Esophagus squamous epithelium (tissue), 5 donors: ENCODE results near the gene CILP2. TPM values are rescaled to one million over a fixed set of nuclear protein-coding genes. Genes with fewer than 3 reads are reported as not detected.

ENCODE experiments used
- DNase-seq: peaks from one replicate; lab custom pipeline; 2025; lab: John Stamatoyannopoulos, UW
- H3K27ac ChIP-seq, 4 donors: fragments of 200-600 bp; sonication (generic); one replicate each; pipeline ENCODE4 v1.5.1; 2016 to 2019; ENCODE audit warnings: mild to moderate bottlenecking in 1 of 4
- H3K27me3 ChIP-seq, 4 donors: fragments of 200-600 bp; sonication (generic); 1 replicate in 3 of 4; 2 replicates in 1 of 4; pipeline versions ENCODE4 v1.5.1 to v1.6.0; 2017 to 2021; ENCODE audit warnings: antibody characterized with exemption in 1 of 4
- H3K36me3 ChIP-seq, 3 donors: fragments of 200-600 bp; sonication (generic); one replicate each; pipeline ENCODE4 v1.5.1; 2016 to 2019
- H3K4me1 ChIP-seq, 3 donors: fragments of 200-600 bp; sonication (generic); one replicate each; pipeline ENCODE4 v1.5.1; 2017 to 2019
- H3K4me3 ChIP-seq, 4 donors: fragments of 200-600 bp; sonication (generic); 1 replicate in 3 of 4; 2 replicates in 1 of 4; pipeline ENCODE4 v1.5.1; 2016 to 2019; ENCODE audit warnings: mild to moderate bottlenecking in 2 of 4, moderate library complexity in 1 of 4
- H3K9me3 ChIP-seq, 3 donors: fragments of 200-600 bp; sonication (generic); one replicate each; pipeline ENCODE4 v1.5.1; 2016 to 2019
- POLR2A ChIP-seq, 4 donors: fragments of 450-650 bp; IDR thresholded peaks; one replicate each; pipeline ENCODE4 v1.6.1; 2017; ENCODE audit warnings: antibody characterized with exemption in 4 of 4, mild to moderate bottlenecking in 4 of 4, moderate library complexity in 3 of 4
- WGBS, 2 donors: methylation state at CpG; one replicate each; pipeline ENCODE4 v1.1.5; 2018; 5-methylcytosine and 5-hydroxymethylcytosine counted together
- intact Hi-C: fragments of 100-400 bp; cut with DNase I; formaldehyde crosslinking; loops from one replicate; pipeline ENCODE4 v1.15.0; 2022
- total RNA-seq, 4 donors: library from RNA; depleted of rRNA; stranded (reverse); fragments of >200 nt; gene quantifications; one replicate each; pipeline ENCODE4 v1.1.0, GENCODE V29; 2016
- TF ChIP-seq, protein P1 (sequence below), 6 experiments: fragments of 450-650 bp in 4 of 6; fragments of 200-600 bp in 2 of 6; sonication (generic) in 2 of 6; IDR thresholded peaks; one replicate each; pipeline ENCODE4 v1.5.1; 2016 to 2019; ENCODE audit warnings: antibody characterized with exemption in 6 of 6, mild to moderate bottlenecking in 4 of 6, moderate library complexity in 4 of 6
- donor health status: DM: yes; HTN: yes; CAD: no.

CILP2 gene
- total RNA-seq, 4 donors from 2014 or later = under 0.01 TPM; not detected in 3

DNA sequence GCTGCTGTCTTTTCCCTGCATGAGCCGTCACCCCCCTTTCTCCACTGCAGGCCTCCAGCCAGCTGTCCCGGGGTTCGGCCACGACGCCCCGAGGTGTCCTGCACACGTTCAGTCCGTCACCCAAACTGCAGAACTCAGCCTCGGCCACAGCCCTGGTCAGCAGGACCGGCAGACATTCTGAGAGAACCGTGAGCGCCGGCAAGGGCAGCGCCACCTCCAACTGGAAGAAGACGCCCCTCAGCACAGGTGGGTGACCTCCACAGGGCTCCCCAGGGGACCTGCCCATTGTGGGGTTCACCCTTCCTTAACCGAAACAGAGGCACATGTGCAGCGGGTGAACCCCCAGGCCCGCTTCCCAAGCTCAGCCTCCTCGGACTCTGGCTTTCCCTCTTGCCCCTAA is 35.8 kb upstream of the CILP2 start:
- H3K9me3 ChIP-seq = no peaks in the 10 kb centered on the region
- 100% methylated on average over 2 to 4 of the region's 19 CpGs for WGBS, 2 donors
- intact Hi-C loops = no loop called here
- no peaks in the 10 kb centered on the region for H3K27me3 ChIP-seq
- peaks cover 0 to 8% (median 0%) of the 10 kb centered on the region in 3 donors for H3K4me1 ChIP-seq
- H3K36me3 ChIP-seq = peaks cover 22 to 100% (median 57%) of the 10 kb centered on the region in 3 donors
- no peak overlapping the region for H3K27ac ChIP-seq
- H3K4me3 ChIP-seq = no peak overlapping the region
- DNase-seq = no peak
- no peak for TF ChIP-seq POLR2A (IDR thresholded peaks at IDR 0.05)
- TF ChIP-seq, protein P1, sequence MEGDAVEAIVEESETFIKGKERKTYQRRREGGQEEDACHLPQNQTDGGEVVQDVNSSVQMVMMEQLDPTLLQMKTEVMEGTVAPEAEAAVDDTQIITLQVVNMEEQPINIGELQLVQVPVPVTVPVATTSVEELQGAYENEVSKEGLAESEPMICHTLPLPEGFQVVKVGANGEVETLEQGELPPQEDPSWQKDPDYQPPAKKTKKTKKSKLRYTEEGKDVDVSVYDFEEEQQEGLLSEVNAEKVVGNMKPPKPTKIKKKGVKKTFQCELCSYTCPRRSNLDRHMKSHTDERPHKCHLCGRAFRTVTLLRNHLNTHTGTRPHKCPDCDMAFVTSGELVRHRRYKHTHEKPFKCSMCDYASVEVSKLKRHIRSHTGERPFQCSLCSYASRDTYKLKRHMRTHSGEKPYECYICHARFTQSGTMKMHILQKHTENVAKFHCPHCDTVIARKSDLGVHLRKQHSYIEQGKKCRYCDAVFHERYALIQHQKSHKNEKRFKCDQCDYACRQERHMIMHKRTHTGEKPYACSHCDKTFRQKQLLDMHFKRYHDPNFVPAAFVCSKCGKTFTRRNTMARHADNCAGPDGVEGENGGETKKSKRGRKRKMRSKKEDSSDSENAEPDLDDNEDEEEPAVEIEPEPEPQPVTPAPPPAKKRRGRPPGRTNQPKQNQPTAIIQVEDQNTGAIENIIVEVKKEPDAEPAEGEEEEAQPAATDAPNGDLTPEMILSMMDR (IDR thresholded peaks at IDR 0.05) = no peak

DNA sequence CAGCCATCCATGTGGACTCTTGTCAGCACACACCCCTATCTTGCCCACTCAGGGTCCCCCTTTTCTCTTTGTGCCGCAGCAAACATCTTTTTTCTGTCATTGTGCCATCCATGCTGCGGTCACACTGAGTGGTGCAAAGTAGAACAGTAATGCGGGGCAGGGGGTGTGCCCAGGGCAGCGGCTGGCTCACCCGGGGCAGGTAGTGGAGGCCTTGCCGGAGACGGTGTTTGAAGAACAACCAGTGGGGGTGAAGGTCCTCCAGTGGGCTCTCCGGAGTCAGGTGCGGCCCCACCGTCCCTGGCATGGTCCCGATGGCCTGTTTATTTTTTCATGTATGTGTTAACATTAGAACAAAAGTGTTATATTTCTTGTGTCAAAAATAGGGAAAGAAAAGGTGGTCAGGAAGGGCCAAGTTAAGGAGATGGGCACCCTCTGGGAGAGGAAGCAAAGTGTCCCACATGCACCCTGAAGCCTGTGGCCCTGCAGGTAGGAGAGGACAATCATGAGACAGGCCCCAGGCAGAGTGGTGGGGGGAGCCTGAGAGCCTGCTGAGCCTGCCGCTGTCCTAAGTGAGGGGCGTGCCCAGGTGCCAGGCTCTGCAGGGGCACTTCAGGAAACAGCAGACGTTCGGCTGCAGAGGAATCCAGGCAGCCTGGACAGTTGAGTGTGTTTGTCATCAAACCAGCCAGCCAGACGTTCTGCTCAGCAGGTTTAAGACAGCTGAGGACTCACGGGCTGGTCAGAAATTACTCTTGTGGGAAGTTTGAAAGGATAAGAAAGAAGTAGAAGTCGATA is 35.1 kb upstream of the CILP2 start:
- Histone ChIP-seq H3K36me3 (peaks cover 22 to 100% (median 57%) of the 10 kb centered on the region in 3 donors), H3K27me3 (no peaks in the 10 kb centered on the region), H3K4me1 (peaks cover 0 to 8% (median 0%) of the 10 kb centered on the region in 3 donors), H3K27ac (no peak overlapping the region), H3K9me3 (no peaks in the 10 kb centered on the region), H3K4me3 (no peak overlapping the region)
- TF ChIP-seq POLR2A (IDR thresholded peaks at IDR 0.05) = no peak
- TF ChIP-seq, protein P1 (IDR thresholded peaks at IDR 0.05) = no peak
- DNase-seq = no peak
- WGBS, 2 donors = 84 to 89% methylated on average over 11 to 14 of the region's 18 CpGs
- intact Hi-C loops = no loop called here

DNA sequence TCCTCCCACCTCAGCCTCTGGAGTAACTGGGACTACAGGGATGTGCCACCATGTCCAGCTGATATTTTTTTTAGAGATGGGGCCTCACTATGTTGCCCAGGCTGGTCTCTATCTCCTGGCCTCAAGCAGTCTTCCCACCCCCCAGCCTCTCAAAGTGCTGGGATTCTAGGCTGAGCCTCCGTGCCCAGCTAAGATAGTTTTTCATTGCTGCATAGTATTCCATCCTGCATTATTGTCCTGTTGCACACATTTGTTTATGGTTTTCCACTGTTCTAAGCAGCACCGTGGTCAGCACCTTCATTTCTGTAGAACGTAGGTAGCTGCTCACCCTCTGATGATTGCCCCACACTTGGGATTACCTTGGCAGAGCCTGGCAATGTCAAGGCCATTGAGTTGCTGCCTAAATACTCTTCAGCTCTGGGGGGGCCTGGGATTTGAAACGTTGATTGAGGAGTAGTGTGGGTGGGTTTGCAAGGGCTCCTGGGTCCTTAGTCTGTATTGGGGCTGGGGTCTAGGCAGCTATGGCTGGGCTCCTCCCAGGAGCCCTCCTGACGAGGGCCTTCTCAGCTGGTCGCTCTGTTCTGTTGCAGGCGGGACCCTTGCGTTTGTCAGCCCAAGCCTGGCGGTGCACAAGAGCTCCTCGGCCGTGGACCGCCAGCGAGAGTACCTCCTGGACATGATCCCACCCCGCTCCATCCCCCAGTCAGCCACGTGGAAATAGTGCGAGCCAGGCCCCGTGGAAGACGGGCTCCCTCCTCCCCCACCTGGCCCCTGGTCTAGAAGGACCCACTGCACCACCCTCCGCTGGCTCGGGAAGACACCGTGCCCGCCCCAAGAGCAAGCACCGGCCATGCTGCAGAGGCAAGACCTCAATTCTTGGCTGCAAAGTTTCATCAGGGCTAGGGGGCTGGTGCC is 33.1 kb upstream of the CILP2 start:
- Histone ChIP-seq H3K36me3 (peaks cover 22 to 83% (median 38%) of the 10 kb centered on the region in 3 donors), H3K9me3 (no peaks in the 10 kb centered on the region), H3K4me3 (no peak overlapping the region), H3K27ac (no peak overlapping the region), H3K27me3 (no peaks in the 10 kb centered on the region), H3K4me1 (peaks cover 0 to 8% (median 0%) of the 10 kb centered on the region in 3 donors)
- intact Hi-C loops = no loop called here
- no peak for TF ChIP-seq POLR2A (IDR thresholded peaks at IDR 0.05)
- TF ChIP-seq, protein P1 (IDR thresholded peaks at IDR 0.05) = no peak
- no peak for DNase-seq
- WGBS, 2 donors = 80 to 100% methylated on average over 2 to 7 of the region's 23 CpGs

DNA sequence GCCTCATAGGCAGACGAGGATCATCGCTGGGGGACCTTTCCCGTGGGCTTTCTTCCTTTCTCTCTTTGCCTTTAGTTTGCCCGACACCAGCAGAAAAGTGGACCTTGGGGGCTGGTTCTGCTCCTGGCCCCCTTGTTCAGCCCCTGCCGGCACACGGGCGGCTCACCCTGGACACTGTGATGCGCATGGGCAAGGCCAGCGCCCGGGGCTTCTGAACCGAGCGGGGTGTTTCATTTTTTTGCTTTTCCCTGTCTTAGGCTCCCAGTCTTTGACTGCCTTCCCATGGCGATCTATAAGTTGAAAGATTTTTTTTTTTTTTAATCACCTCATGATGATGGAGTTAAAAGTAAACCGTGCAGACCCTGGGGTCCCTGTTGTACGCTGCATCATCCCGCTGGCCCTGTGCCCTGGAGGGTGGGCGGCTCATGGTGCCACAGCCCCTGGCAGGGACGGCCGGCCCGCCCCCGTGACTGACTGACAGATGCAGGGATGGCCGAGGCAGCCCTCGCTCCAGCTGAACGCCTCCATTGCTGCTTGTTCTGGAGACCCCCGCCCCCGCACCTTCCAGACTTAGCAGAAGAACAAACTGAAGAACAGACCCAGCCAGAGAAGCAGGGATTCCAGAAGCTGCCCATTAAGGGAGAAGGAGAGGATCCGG is 32.3 kb upstream of the CILP2 start:
- Histone ChIP-seq H3K4me3 (no peak overlapping the region), H3K27ac (no peak overlapping the region), H3K4me1 (peaks cover 0 to 11% (median 0%) of the 10 kb centered on the region in 3 donors), H3K27me3 (no peaks in the 10 kb centered on the region), H3K36me3 (peaks cover 22 to 75% (median 30%) of the 10 kb centered on the region in 3 donors), H3K9me3 (no peaks in the 10 kb centered on the region)
- intact Hi-C loops = no loop called here
- WGBS, 2 donors = 75 to 94% methylated on average over 13 to 16 of the region's 27 CpGs
- DNase-seq = no peak
- no peak for TF ChIP-seq POLR2A (IDR thresholded peaks at IDR 0.05)
- TF ChIP-seq, protein P1 (IDR thresholded peaks at IDR 0.05) = no peak
